Retinal pigment epithelial cell (primary cell): ENCODE measurements around the gene RNF217.
"Not testable (repeated sequence)": the region's sequence is repeated elsewhere in the genome, so short reads cannot be mapped to it uniquely, and the experiment has no call there.

ENCODE experiments used
- DNase-seq: peaks from one replicate; pipeline ENCODE4 v3.0.0-alpha.2; 2010; ENCODE audit warnings: low read depth
- H3K4me3 ChIP-seq: 2 replicates; pipeline ENCODE4 v1.5.1; 2011; ENCODE audit warnings: mild to moderate bottlenecking, low read length, control low read depth, moderate library complexity
- TF ChIP-seq, protein P1 (sequence below): conservative IDR thresholded peaks from 2 replicates; pipeline ENCODE4 v1.5.1; 2011; ENCODE audit warnings: low read depth, low read length, control low read depth, inconsistent platforms

Gene RNF217

DNA sequence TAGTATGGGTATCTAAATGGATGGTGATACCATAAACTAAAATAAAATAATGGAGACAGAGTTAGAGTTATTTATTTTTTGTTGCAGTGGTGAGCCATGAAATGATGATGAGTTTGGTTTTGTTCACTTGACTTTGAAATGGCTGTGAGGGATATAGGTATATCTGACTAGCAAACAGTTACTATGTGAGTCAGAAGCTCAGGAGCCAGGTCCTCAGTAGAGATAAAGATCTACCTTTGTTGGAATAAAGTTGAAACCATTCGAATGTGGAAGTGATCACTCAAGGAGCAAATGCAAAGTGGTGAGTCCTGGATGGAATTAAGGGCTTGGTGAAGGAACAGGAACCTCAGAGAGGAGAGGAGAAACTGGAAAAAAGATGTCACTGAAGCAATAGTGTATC is 105.3 kb downstream of the RNF217 start:
- TF ChIP-seq, protein P1, sequence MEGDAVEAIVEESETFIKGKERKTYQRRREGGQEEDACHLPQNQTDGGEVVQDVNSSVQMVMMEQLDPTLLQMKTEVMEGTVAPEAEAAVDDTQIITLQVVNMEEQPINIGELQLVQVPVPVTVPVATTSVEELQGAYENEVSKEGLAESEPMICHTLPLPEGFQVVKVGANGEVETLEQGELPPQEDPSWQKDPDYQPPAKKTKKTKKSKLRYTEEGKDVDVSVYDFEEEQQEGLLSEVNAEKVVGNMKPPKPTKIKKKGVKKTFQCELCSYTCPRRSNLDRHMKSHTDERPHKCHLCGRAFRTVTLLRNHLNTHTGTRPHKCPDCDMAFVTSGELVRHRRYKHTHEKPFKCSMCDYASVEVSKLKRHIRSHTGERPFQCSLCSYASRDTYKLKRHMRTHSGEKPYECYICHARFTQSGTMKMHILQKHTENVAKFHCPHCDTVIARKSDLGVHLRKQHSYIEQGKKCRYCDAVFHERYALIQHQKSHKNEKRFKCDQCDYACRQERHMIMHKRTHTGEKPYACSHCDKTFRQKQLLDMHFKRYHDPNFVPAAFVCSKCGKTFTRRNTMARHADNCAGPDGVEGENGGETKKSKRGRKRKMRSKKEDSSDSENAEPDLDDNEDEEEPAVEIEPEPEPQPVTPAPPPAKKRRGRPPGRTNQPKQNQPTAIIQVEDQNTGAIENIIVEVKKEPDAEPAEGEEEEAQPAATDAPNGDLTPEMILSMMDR: no peak

DNA sequence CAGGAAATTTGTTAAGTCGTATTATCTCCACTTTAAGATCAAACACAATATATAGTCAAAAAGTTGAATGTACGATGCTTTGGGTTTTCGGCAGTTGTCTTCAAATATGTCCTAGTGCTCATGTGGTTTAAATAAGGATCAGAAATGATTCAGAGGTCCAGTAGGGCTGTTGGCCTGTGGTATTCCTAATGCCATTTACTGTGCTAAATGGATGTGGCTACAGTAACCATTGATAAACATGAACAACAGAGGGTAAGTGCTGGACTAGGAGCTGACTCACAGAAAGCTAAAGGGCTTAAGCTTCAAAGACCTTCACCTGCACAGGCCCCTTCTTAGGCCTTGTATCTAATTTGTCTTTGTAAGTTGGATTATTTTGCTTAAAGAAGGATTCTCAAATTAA is 110.8 kb downstream of the RNF217 start:
- peak; percentile 39 for DNase-seq
- no peak overlapping the region for H3K4me3 ChIP-seq
- TF ChIP-seq, protein P1: no peak

More for the DNA sequence above, 105.3 kb downstream of the RNF217 start:
- H3K4me3 ChIP-seq: no peak overlapping the region
- DNase-seq: no peak

DNA sequence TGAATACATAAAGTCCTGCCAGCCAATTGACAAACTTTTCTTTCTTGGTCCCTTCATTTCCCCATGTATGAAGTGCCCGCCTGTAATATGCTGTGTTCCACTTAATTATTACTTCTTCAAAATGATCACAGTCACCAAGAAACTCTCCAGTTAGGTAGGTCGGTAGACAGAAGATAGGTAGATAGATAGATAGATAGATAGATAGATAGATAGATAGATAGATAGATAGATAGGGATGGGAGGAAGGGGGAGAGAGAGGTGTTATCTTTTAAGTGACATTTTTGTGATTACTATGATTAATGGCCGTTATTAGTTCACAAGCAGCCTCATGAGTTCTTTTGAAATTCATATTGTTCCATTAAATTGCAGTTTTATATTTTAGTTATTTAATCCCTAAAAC is 111.9 kb downstream of the RNF217 start:
- no peak overlapping the region for H3K4me3 ChIP-seq
- DNase-seq: no peak
- TF ChIP-seq, protein P1: no peak

DNA sequence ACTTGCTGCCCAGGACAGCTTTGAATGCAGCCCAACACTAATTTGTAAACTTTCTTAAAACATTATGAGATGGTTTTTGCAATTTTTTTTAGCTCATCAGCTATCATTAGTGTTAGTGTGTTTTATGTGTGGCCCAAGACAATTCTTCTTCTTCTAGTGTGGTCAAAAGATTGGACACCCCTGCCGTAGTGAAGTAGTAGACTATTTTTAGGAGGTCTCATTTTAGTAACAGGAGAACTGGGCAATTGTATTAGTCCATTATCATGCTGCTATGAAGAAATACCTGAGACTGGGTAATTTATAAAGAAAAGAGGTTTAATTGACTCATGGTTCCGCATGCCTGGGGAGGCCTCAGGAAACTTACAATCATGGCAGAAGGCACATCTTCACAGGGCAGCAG is 112.8 kb downstream of the RNF217 start:
- not testable (repeated sequence) for DNase-seq, H3K4me3 ChIP-seq

DNA sequence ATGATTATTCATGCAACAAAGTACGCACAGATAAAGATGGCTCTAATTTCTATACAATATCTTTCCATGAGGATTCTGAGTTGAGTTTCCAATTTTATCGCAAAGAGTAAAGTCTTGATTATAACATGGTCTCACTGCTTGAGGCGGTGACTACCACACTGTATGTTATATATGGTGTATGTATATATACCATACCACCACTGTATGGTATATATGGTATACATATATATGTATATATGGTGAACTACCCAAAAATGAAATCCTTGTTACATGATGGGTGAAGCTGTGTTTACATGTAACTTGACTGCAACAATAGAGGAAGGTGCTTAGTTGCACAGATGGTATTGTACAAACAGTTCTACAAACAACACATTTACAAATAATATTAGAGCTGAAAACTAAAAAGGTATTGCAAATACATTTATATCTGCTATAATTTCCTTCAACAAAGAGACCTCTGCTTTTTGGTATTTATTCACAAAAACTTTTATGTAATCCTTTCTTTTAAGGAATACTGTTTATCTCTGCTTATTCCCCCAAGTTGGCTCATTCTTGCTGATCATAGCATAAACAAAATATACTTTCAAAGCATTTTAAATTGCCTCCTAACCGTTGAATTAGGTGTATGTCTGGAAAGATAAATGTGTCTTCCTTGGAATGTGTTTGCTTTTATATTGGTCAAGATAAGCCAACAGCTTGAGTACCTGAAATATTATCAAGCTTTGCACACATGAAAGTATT is 113.7 kb downstream of the RNF217 start:
- TF ChIP-seq, protein P1: no peak
- DNase-seq: no peak
- no peak overlapping the region for H3K4me3 ChIP-seq

DNA sequence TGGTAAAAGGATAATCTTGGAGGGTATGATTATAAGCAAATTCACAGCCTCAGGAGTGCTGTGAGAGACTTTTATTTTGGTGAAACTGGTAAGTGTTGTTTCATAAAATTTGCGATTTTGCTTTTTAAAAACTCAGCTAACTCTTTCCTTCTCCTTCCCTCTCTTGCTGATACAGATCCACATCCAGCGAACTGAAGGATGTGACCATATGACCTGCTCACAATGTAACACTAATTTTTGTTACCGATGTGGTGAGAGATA is 114.2 kb downstream of the RNF217 start:
- TF ChIP-seq, protein P1: no peak
- H3K4me3 ChIP-seq: no peak overlapping the region
- no peak for DNase-seq

DNA sequence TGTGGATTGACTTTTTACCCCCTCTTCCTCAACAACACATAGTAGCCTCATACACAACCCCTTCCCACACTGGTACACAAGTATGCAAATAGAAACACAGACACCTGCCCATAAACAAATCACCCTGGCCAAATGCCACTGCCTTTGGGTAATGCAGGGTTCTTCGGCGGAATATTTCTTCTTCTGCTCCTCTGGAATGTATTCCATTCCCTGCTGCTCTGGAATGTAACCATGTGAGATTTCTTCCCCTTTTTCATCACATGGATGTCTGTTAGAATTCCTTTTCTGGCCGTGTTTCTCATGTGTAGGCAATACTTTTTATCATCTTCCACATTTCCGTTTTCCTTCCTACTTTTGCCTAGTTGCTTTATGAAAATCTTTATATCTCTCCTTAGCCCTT is 115.2 kb downstream of the RNF217 start:
- DNase-seq: peak; percentile 34
- TF ChIP-seq, protein P1: no peak
- H3K4me3 ChIP-seq: no peak overlapping the region
